Panc1 (cell line): ENCODE results near the gene SSBP4. TPM values are rescaled to one million over a fixed set of nuclear protein-coding genes. Genes with fewer than 3 reads are reported as not detected.
A peak's percentile ranks its signal among the peaks of the same experiment; 100 is the strongest.

Experiments used
- ATAC-seq: fragments of 200-7000 bp; cut with Tn5 transposase; 2 replicates; pipeline ENCODE4 v1.9.1; 2020; ENCODE audit warnings: mild to moderate bottlenecking, moderate library complexity
- BruUV-seq: library from RNA; stranded (reverse); fragments of 400-500 nt; replicated peaks from 2 replicates; lab custom pipeline; 2021; lab: Mats Ljungman, UMichigan
- CTCF ChIA-PET: fragments of 300-600 bp; sonication (Branson Sonifier 250); formaldehyde crosslinking; loops from one replicate; lab custom pipeline; 2022; ENCODE audit warnings: antibody characterized with exemption; lab: Charles Lee
- POLR2A ChIA-PET: fragments of 300-600 bp; sonication (Branson Sonifier 250); formaldehyde crosslinking; loops from one replicate; lab custom pipeline; 2022; ENCODE audit warnings: antibody characterized with exemption; lab: Charles Lee
- DNase-seq: peaks from one replicate; pipeline ENCODE4 v3.0.0-alpha.2; 2010; ENCODE audit warnings: low read depth, low spot score
- H3K27ac ChIP-seq: 2 replicates; pipeline ENCODE4 v1.5.1; 2011; ENCODE audit warnings: mild to moderate bottlenecking, low read length, inconsistent platforms
- H3K27me3 ChIP-seq: fragments of 200-500 bp; sonication (Bioruptor generic); 2 replicates; pipeline ENCODE4 v1.6.0; 2014; ENCODE audit warnings: low read length, inconsistent platforms; ENCODE audit not compliant: control insufficient read depth, insufficient read depth
- H3K36me3 ChIP-seq: fragments of 200-500 bp; sonication (Bioruptor generic); 2 replicates; pipeline ENCODE4 v1.5.1; 2014; ENCODE audit warnings: inconsistent platforms, mild to moderate bottlenecking, low read length, moderate library complexity; ENCODE audit not compliant: control insufficient read depth, insufficient read depth
- H3K4me1 ChIP-seq: 2 replicates; pipeline ENCODE4 v1.5.1; 2011; ENCODE audit warnings: inconsistent platforms, mild to moderate bottlenecking, low read length, moderate library complexity; ENCODE audit not compliant: control insufficient read depth, insufficient read depth
- H3K4me3 ChIP-seq, 2 experiments: 2 replicates each; pipeline ENCODE4 v1.5.1; 2011 to 2012; ENCODE audit warnings: low read depth in 2 of 2, low read length in 2 of 2, mild to moderate bottlenecking in 2 of 2, inconsistent platforms in 1 of 2, moderate library complexity in 1 of 2
- H3K9me3 ChIP-seq: fragments of 200-500 bp; sonication (Bioruptor generic); 2 replicates; pipeline ENCODE4 v1.5.1; 2014; ENCODE audit warnings: low read depth, mild to moderate bottlenecking, inconsistent platforms, low read length, moderate library complexity; ENCODE audit not compliant: control insufficient read depth, insufficient read depth
- POLR2AphosphoS5 ChIP-seq: IDR thresholded peaks from 2 replicates; pipeline ENCODE4 v1.6.1; 2012; ENCODE audit warnings: mild to moderate bottlenecking, low read depth, low read length, moderate library complexity
- SIN3A ChIP-seq: IDR thresholded peaks from 2 replicates; pipeline ENCODE4 v1.6.1; 2012; ENCODE audit warnings: low read depth, mild to moderate bottlenecking, low read length, moderate library complexity, borderline replicate concordance; ENCODE audit not compliant: insufficient read depth
- TCF7L2 ChIP-seq: IDR thresholded peaks from 2 replicates; pipeline ENCODE4 v1.6.1; 2011; ENCODE audit warnings: mild to moderate bottlenecking, low read depth, low read length, inconsistent platforms
- in situ Hi-C: cut with HindIII; loops from 2 replicates; pipeline ENCODE4 v1.10.0; 2016; ENCODE audit warnings: low sequenced_read_pairs, low pct_unique_long_range_greater_than_20kb
- intact Hi-C: fragments of 100-400 bp; cut with micrococcal nuclease; formaldehyde crosslinking; loops from one replicate; pipeline ENCODE4 v1.10.0; 2022; ENCODE audit not compliant: unreplicated experiment
- total RNA-seq: library from RNA; stranded (reverse); gene quantifications from one replicate; pipeline ENCODE4 v1.2.1, GENCODE V29; 2021; ENCODE audit not compliant: unreplicated experiment
- TF ChIP-seq, protein P1 (sequence below), 2 experiments: IDR thresholded peaks; 2 replicates each; pipeline ENCODE4 v1.6.1; 2011 to 2012; ENCODE audit warnings: low read depth in 2 of 2, control low read depth in 1 of 2, low read length in 1 of 2, mild to moderate bottlenecking in 1 of 2, moderate library complexity in 1 of 2; ENCODE audit not compliant: insufficient read depth in 1 of 2
- TF ChIP-seq, protein P2 (sequence below): fragments of 450-650 bp; IDR thresholded peaks from 2 replicates; pipeline ENCODE4 v1.5.1; 2017; ENCODE audit warnings: mild to moderate bottlenecking

Gene SSBP4
- total RNA-seq, 1 experiment from 2014 or later: 128 TPM

DNA sequence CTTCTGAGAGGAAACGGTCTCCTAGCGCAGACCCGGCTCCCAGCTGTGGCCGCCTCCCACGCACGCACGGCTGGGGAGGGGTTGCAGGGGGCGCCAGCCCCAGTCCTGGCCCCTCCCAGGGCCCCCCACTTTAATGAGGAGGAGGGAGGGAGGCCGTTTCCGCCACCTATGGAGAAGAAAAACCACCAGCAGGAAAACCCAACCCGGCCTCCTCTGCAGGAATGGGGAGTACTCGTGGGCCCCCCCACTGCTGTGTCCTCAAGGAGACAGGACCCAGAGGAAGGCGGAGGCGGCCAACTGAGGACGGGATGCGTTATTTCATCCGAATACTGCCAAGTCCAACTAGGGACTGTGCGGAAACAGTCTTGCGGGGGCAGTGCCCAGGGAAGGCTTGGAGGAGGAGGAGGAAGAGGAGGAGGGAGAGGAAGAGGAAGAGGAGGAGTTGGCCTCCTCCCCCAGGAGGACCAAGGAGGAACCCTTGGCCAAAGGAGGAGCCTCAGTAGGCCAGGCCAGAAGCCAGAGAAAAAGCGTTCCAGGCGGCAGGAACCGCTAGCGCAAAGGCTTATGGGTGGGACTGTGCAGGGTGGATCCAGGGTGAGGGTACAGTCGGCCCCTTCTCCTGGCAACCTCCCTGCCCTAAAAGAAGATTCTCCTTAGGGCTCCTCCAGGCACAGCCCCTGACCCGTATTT, 3.9 kb upstream of the SSBP4 start:
- intact Hi-C loops: no loop called here
- TF ChIP-seq SIN3A (no peak), POLR2AphosphoS5 (no peak), TCF7L2 (no peak)
- TF ChIP-seq, protein P1, sequence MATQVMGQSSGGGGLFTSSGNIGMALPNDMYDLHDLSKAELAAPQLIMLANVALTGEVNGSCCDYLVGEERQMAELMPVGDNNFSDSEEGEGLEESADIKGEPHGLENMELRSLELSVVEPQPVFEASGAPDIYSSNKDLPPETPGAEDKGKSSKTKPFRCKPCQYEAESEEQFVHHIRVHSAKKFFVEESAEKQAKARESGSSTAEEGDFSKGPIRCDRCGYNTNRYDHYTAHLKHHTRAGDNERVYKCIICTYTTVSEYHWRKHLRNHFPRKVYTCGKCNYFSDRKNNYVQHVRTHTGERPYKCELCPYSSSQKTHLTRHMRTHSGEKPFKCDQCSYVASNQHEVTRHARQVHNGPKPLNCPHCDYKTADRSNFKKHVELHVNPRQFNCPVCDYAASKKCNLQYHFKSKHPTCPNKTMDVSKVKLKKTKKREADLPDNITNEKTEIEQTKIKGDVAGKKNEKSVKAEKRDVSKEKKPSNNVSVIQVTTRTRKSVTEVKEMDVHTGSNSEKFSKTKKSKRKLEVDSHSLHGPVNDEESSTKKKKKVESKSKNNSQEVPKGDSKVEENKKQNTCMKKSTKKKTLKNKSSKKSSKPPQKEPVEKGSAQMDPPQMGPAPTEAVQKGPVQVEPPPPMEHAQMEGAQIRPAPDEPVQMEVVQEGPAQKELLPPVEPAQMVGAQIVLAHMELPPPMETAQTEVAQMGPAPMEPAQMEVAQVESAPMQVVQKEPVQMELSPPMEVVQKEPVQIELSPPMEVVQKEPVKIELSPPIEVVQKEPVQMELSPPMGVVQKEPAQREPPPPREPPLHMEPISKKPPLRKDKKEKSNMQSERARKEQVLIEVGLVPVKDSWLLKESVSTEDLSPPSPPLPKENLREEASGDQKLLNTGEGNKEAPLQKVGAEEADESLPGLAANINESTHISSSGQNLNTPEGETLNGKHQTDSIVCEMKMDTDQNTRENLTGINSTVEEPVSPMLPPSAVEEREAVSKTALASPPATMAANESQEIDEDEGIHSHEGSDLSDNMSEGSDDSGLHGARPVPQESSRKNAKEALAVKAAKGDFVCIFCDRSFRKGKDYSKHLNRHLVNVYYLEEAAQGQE (IDR thresholded peaks at IDR 0.05; ENCODE audit: insufficient read depth in 1 of 2, low read depth in 2 of 2, low read length in 1 of 2): no peak
- TF ChIP-seq, protein P2, sequence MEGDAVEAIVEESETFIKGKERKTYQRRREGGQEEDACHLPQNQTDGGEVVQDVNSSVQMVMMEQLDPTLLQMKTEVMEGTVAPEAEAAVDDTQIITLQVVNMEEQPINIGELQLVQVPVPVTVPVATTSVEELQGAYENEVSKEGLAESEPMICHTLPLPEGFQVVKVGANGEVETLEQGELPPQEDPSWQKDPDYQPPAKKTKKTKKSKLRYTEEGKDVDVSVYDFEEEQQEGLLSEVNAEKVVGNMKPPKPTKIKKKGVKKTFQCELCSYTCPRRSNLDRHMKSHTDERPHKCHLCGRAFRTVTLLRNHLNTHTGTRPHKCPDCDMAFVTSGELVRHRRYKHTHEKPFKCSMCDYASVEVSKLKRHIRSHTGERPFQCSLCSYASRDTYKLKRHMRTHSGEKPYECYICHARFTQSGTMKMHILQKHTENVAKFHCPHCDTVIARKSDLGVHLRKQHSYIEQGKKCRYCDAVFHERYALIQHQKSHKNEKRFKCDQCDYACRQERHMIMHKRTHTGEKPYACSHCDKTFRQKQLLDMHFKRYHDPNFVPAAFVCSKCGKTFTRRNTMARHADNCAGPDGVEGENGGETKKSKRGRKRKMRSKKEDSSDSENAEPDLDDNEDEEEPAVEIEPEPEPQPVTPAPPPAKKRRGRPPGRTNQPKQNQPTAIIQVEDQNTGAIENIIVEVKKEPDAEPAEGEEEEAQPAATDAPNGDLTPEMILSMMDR: no peak
- POLR2A ChIA-PET: no interaction called here
- H3K27ac ChIP-seq: peak overlapping the region; percentile 95
- peak overlapping the region in 1 of 2 experiments; percentile 29; a peak in 1 of 4 replicates for H3K4me3 ChIP-seq
- no peaks in the 10 kb centered on the region for H3K9me3 ChIP-seq
- peaks cover 31% of the 10 kb centered on the region for H3K4me1 ChIP-seq
- no peak for ATAC-seq
- no peaks in the 10 kb centered on the region for H3K27me3 ChIP-seq
- BruUV-seq: no TSS peak
- peaks cover 1% of the 10 kb centered on the region; the same call in 1 of the 2 replicates for H3K36me3 ChIP-seq
- in situ Hi-C loops: no loop called here
- CTCF ChIA-PET: interaction anchor here (1.1 to 1.4 kb wide), 2 partner anchors 76 to 87 kb away, joined by 3 to 6 read pairs; no protein-coding TSS in a partner anchor
- no peak for DNase-seq

- intact Hi-C loops: no loop called here
These were observed 2.4 kb upstream of the SSBP4 start for GRCh38 chr19:18416778-18417249.

More at GRCh38 chr19:18416778-18417249, 2.4 kb upstream of the SSBP4 start:
- no peak for DNase-seq
- H3K4me3 ChIP-seq: peak overlapping the region; percentile 37 to 60
- H3K27ac ChIP-seq: peak overlapping the region; percentile 95
- CTCF ChIA-PET: interaction anchor here (0.7 to 1.4 kb wide), 3 partner anchors 28 to 137 kb away, joined by 3 to 6 read pairs (median 3); no protein-coding TSS in a partner anchor
- peaks cover 2% of the 10 kb centered on the region; the same call in 1 of the 2 replicates for H3K36me3 ChIP-seq
- in situ Hi-C loops: no loop called here
- TF ChIP-seq, protein P1 (IDR thresholded peaks at IDR 0.05; ENCODE audit: insufficient read depth in 1 of 2, low read depth in 2 of 2, low read length in 1 of 2): no peak
- TF ChIP-seq POLR2AphosphoS5 (no peak), SIN3A (no peak), TCF7L2 (no peak)
- TF ChIP-seq, protein P2: no peak
- BruUV-seq: no TSS peak
- peak; percentile 66 for ATAC-seq
- H3K9me3 ChIP-seq: no peaks in the 10 kb centered on the region
- POLR2A ChIA-PET: interaction anchor here (0.7 to 1.0 kb wide), 4 partner anchors 75 to 165 kb away, joined by 3 to 4 read pairs (median 3); partner anchors contain the start of gene JUND
- H3K27me3 ChIP-seq: no peaks in the 10 kb centered on the region
- peaks cover 40% of the 10 kb centered on the region for H3K4me1 ChIP-seq
